ENCODE measurements around the gene MIA. TPM values are rescaled to one million over a fixed set of nuclear protein-coding genes. Genes with fewer than 3 reads are reported as not detected.
A peak's percentile ranks its signal among the peaks of the same experiment; 100 is the strongest.

The MIA gene
- total RNA-seq, 1 experiment from 2014 or later, result 2.2 TPM

- TF ChIP-seq REST (IDR thresholded peaks at IDR 0.05; ENCODE audit: insufficient read depth in 1 of 2, low read depth in 2 of 2, low read length in 1 of 2), result no peak
- no peak for TF ChIP-seq CTCF (IDR thresholded peaks at IDR 0.05)
- no peak for TF ChIP-seq POLR2AphosphoS5 (IDR thresholded peaks at IDR 0.05; ENCODE audit: low read depth, low read length)
- ATAC-seq, result no peak
- no peaks in the 10 kb centered on the region for H3K9me3 ChIP-seq (ENCODE audit: control insufficient read depth, insufficient read depth, low read depth, low read length)
- BruUV-seq (replicated peaks), result no TSS peak
- in situ Hi-C loops (cut with HindIII; ENCODE audit: low pct_unique_long_range_greater_than_20kb, low sequenced_read_pairs) (no loop called here), intact Hi-C loops (cut with micrococcal nuclease; ENCODE audit: unreplicated experiment) (no loop called here)
- POLR2A ChIA-PET, result interaction anchor here (0.7 kb wide), 1 partner anchor 1298 kb away, joined by 5 read pairs; no protein-coding TSS in a partner anchor
- H3K36me3 ChIP-seq (ENCODE audit: control insufficient read depth, insufficient read depth, low read length), result peaks cover 11% of the 10 kb centered on the region
- peaks cover 4% of the 10 kb centered on the region for H3K4me1 ChIP-seq (ENCODE audit: control insufficient read depth, insufficient read depth, low read length)
- CTCF ChIA-PET, result no interaction called here
- no peak for DNase-seq (ENCODE audit: low read depth, low spot score)
- no peaks in the 10 kb centered on the region for H3K27me3 ChIP-seq (ENCODE audit: control insufficient read depth, insufficient read depth, low read length)
- H3K4me3 ChIP-seq (ENCODE audit: low read depth in 2 of 2, low read length in 2 of 2), result peak overlapping the region in 1 of 2 experiments; percentile 24; a peak in 1 of 4 replicates
- peak overlapping the region; percentile 67 for H3K27ac ChIP-seq (ENCODE audit: low read length)
Measured at GRCh38 chr19:40754611-40755247, 20.6 kb upstream of the MIA start.

- H3K27me3 ChIP-seq (ENCODE audit: control insufficient read depth, insufficient read depth, low read length), result no peaks in the 10 kb centered on the region
- BruUV-seq (replicated peaks), result no TSS peak
- no peak for DNase-seq (ENCODE audit: low read depth, low spot score)
- intact Hi-C loops (cut with micrococcal nuclease; ENCODE audit: unreplicated experiment) (no loop called here), in situ Hi-C loops (cut with HindIII; ENCODE audit: low pct_unique_long_range_greater_than_20kb, low sequenced_read_pairs) (no loop called here)
- CTCF ChIA-PET, result no interaction called here
- H3K9me3 ChIP-seq (ENCODE audit: control insufficient read depth, insufficient read depth, low read depth, low read length), result no peaks in the 10 kb centered on the region
- no peak for ATAC-seq
- no peak overlapping the region for H3K27ac ChIP-seq (ENCODE audit: low read length)
- H3K4me3 ChIP-seq (ENCODE audit: low read depth in 2 of 2, low read length in 2 of 2), result no peak overlapping the region
- TF ChIP-seq CTCF (IDR thresholded peaks at IDR 0.05), result no peak
- TF ChIP-seq TCF7L2 (IDR thresholded peaks at IDR 0.05; ENCODE audit: low read depth, low read length), result no peak
- TF ChIP-seq SIN3A (IDR thresholded peaks at IDR 0.05; ENCODE audit: borderline replicate concordance, insufficient read depth, low read depth, low read length), result no peak
- no peak for TF ChIP-seq REST (IDR thresholded peaks at IDR 0.05; ENCODE audit: insufficient read depth in 1 of 2, low read depth in 2 of 2, low read length in 1 of 2)
- no peak for TF ChIP-seq POLR2AphosphoS5 (IDR thresholded peaks at IDR 0.05; ENCODE audit: low read depth, low read length)
- peaks cover 13% of the 10 kb centered on the region for H3K36me3 ChIP-seq (ENCODE audit: control insufficient read depth, insufficient read depth, low read length)
- POLR2A ChIA-PET, result interaction anchor here (0.6 to 0.7 kb wide), 2 partner anchors 15 to 1298 kb away, joined by 3 to 5 read pairs; no protein-coding TSS in a partner anchor
- no peaks in the 10 kb centered on the region; the same call in 1 of the 2 replicates for H3K4me1 ChIP-seq (ENCODE audit: control insufficient read depth, insufficient read depth, low read length)
Measured at GRCh38 chr19:40755248-40755624, 20.1 kb upstream of the MIA start.
